GM12891 (cell line): ENCODE results near the gene KRTAP12-3.
"Not testable (repeated sequence)": the region's sequence is repeated elsewhere in the genome, so short reads cannot be mapped to it uniquely, and the experiment has no call there.

Experiments used
- DNase-seq: peaks from one replicate; pipeline ENCODE4 v3.0.0; 2011; ENCODE audit warnings: low spot score; ENCODE audit not compliant: insufficient read length
- FAIRE-seq: peaks from 2 replicates; lab custom pipeline; 2011; peaks lifted over from hg19 to GRCh38; lab: Jason Lieb, UNC
- PAX5 ChIP-seq: IDR thresholded peaks from 2 replicates; pipeline ENCODE4 v1.6.1; 2011; ENCODE audit warnings: low read length, moderate library complexity, mild to moderate bottlenecking; ENCODE audit not compliant: insufficient read depth, severe bottlenecking
- POLR2A ChIP-seq: IDR thresholded peaks from 2 replicates; pipeline ENCODE4 v1.6.1; 2011; ENCODE audit warnings: low read depth, low read length, control low read depth
- POLR2AphosphoS5 ChIP-seq: IDR thresholded peaks from 2 replicates; pipeline ENCODE4 v1.6.1; 2011; ENCODE audit warnings: low read depth, low read length, control low read depth
- POU2F2 ChIP-seq: IDR thresholded peaks from 2 replicates; pipeline ENCODE4 v1.6.1; 2011; ENCODE audit warnings: low read depth, mild to moderate bottlenecking, control low read depth, low read length, moderate library complexity
- SPI1 ChIP-seq: IDR thresholded peaks from 2 replicates; pipeline ENCODE4 v1.6.1; 2011; ENCODE audit warnings: low read depth, low read length, control low read depth
- TAF1 ChIP-seq: IDR thresholded peaks from 2 replicates; pipeline ENCODE4 v1.6.1; 2011; ENCODE audit warnings: low read depth, low read length, control low read depth

KRTAP12-3 gene

DNA sequence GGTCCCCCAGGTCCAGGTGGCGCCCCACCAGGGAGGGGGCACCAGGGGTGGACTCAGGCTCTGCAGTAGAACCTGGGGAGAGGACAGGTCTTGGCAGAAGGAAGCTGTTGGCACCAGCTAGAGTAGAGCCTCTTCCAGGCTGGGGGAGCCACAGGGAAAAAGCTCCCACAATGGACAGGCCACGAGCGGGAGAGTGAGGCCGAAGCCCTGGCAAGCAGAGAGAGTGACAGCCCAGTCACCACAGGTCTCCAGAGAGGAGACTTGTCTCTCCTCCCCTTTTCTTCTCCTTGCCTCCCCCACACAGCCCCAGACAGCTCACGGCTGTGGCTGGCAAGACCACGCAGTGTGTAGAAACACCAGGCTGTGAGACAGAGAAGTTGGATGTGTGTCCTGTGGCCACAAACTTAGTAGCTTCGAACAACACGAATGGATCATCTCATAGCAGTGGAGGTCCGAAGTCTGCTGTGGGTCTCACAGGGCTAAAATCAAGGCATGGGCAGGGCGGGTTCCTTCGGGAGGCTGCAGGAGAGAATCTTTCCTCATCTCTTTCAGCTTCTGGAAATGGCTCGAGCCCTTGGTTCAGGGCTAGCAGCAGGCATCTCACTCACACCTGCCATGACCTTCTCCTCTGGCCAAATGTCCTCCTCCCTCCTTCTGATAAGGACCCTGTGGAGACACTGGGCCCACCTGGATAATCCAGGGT, 6.6 kb upstream of the KRTAP12-3 start:
- no peak for DNase-seq
- no peak for TF ChIP-seq POU2F2
- TF ChIP-seq TAF1, result no peak
- no peak for TF ChIP-seq PAX5
- TF ChIP-seq SPI1, result no peak
- TF ChIP-seq POLR2AphosphoS5, result no peak
- no peak for FAIRE-seq

DNA sequence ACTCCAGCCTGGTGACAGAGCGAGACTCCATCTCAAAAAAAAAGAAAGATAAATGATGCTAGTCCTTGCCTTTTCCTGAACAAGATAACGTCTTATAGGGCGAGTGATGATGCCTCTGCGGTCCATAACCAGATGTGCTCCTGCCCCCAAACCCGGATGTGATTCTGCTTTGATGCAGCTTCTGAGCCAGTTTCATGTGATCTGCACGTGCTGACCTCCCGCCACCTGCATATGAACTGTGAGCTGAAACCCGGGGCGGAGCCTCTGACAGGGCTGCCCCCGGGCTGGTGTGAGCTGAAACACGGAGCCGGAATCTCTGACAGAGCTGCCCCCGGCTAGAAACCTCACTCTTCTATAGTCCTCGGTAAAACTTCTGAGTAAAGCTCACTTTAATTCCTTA, 4.6 kb upstream of the KRTAP12-3 start:
- DNase-seq, result no peak
- FAIRE-seq, result no peak
- TF ChIP-seq SPI1 (no peak), POU2F2 (no peak), POLR2AphosphoS5 (no peak), POLR2A (no peak), PAX5 (no peak), TAF1 (no peak)

DNA sequence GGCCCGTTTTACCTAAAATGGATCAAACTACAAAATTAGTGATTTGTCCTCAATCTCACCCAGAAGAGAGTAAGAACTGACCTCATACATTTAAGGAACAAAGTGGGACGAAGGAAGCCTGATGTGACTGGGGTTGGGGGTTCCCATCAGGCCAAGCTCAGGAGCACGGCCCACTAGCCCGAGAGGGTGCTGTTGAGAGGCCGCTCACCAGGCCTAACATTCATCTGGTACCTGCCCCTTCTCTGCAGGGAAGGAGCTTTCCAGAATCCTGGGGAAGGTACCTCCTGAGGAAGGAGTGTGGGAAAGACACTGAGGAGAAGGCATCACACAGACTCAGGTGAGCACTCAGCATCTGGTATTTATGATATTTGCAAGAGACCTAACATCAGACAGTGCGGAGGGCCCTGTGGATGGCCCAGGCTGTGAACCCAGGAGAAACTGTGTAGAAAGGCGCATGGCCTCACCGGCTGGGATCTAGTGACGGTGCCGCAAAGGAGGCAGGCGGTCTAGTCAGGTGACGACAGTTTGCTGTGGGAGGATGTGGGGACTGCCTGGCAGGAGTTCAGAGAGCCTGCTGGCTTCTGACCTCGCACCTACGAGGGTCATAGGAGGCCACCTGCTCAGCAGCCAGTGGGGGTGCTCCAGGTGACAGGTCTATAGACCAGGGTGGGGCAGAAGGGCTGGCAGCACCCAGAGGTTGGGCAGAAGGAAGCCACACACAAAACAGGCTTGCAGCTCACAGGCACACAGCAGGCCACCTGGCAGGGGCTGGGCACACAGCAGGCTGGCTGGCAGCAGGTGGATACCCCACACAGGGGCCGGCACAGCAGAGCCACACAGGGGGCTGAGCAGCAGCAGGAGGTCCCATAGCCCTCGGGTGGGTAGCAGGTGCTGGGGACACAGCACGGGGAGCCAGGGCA, 3.8 kb upstream of the KRTAP12-3 start:
- DNase-seq (no peak), FAIRE-seq (no peak)
- TF ChIP-seq POU2F2 (no peak), POLR2A (no peak), SPI1 (no peak), TAF1 (no peak), POLR2AphosphoS5 (no peak), PAX5 (no peak)

DNA sequence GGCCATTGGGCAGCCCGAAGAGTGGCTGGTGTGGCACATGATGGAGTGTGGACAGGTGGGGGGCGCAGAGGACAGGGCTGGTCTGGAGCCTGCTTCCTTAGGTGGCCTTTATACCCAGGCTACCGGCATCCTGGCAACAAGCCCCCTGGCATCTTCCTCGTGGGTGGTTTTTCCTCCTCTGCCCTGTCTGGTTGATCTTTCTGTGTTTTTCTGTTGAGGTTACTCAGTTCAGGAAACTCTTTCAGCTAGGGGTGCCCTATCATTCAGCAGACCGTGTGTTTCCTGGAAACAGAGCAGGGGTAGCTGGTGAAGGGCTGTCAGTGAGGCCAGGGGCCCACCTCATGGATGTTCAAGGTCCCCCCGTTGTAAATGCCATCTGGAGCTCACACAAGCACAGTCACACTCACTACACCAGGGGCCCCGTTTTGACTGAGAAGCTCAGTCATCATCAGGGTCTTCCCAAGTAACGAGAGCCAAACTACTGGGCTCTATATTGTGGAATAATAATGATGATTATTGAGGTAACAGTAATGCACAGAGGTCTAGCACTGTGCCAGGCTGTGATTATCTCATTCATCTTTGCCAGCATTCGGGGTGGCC, 3.1 kb upstream of the KRTAP12-3 start, which contains the start of gene KRTAP12-4:
TSS of gene KRTAP12-4 (minus strand) at position 84 of the 600 bp plus-strand sequence. CDS start at position 39, 45 bp downstream.
- FAIRE-seq (no peak), DNase-seq (no peak)
- no peak for TF ChIP-seq PAX5
- no peak for TF ChIP-seq POU2F2
- no peak for TF ChIP-seq TAF1
- no peak for TF ChIP-seq POLR2AphosphoS5
- TF ChIP-seq SPI1, result no peak
- no peak for TF ChIP-seq POLR2A

- TF ChIP-seq POLR2A (no peak), PAX5 (no peak), POLR2AphosphoS5 (no peak), TAF1 (no peak), POU2F2 (no peak), SPI1 (no peak)
- no peak for DNase-seq
- no peak for FAIRE-seq
Observed at GRCh38 chr21:44656868-44657267, 864 bp upstream of the KRTAP12-3 start.

- TF ChIP-seq PAX5 (no peak), TAF1 (no peak), POU2F2 (no peak), POLR2A (no peak), SPI1 (no peak), POLR2AphosphoS5 (no peak)
- DNase-seq (no peak), FAIRE-seq (no peak)
Observed at GRCh38 chr21:44658541-44658910, 794 bp downstream of the KRTAP12-3 start.

DNA sequence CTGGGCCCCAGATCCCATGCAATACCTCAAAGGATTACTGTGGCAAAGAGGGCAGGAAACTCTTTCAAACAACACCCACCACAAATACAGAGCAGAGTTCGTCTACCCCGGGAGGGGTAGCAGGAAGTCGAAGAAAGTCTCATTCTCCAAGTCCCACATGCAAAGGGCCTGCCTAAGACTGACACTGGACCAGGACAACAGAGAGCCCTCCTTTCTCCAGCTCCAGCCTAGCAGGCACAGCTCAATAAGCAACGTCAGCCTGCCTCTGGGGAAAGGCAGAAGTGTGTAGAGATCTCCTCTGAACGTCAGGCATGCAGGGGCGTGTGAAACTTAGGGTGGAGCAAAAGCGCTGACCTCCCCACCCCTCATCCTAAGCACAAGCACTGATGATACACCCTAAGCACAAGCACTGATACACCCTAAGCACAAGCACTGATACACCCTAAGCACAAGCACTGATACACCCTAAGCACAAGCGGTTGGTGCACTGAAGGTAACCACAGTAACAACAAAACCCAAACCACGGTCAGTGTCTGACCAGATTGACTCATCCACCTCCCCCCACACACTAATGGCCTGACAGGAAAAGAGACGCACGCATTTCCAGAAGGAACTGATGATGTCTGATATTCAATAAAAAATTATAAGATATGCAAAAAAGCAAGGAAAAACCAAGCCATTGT, 1.3 kb downstream of the KRTAP12-3 start:
- FAIRE-seq (no peak), DNase-seq (no peak)
- TF ChIP-seq POU2F2 (no peak), TAF1 (no peak), SPI1 (no peak), POLR2A (no peak)

GRCh38 chr21:44661567-44661966, 3.8 kb downstream of the KRTAP12-3 start:
- FAIRE-seq, DNase-seq: not testable (repeated sequence)

DNA sequence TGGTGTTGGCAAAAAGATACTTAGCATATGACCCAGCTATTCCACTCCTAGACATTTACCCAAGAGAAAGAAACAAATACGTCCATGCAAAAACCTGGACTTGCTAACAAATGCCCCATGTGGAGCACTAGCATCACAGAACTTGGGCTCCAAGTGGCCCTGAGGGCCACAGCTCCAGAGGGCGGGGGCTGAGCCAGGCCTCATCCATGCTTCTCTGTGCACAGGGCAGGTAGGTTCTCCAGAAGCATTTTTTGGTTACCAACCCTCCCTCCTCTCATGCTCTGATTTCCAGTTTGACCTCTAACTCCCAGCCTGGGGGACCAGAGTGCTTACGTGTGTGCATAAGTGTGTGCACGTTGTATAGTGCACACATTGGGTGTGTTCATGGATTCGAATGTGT, 7.0 kb downstream of the KRTAP12-3 start:
- FAIRE-seq, result no peak
- no peak for DNase-seq
- no peak for TF ChIP-seq POU2F2
- TF ChIP-seq POLR2AphosphoS5, result no peak
- TF ChIP-seq SPI1, result no peak
- TF ChIP-seq POLR2A, result no peak
- no peak for TF ChIP-seq PAX5
- no peak for TF ChIP-seq TAF1

- no peak for TF ChIP-seq POLR2AphosphoS5
- no peak for TF ChIP-seq PAX5
- TF ChIP-seq SPI1, result no peak
- no peak for TF ChIP-seq TAF1
- TF ChIP-seq POLR2A, result no peak
- no peak for TF ChIP-seq POU2F2
- no peak for DNase-seq
- no peak for FAIRE-seq
Observed at GRCh38 chr21:44666401-44667320, 8.9 kb downstream of the KRTAP12-3 start, which contains the start of gene KRTAP12-2. KRTAP12-2 (minus strand) TSS chr21:44666927; CDS start chr21:44666886, 41 bp downstream.
